Osteoblast (primary cell): ENCODE measurements around the gene WASF2. TPM values are rescaled to one million over a fixed set of nuclear protein-coding genes. Genes with fewer than 3 reads are reported as not detected.
"Not testable (repeated sequence)": the region's sequence is repeated elsewhere in the genome, so short reads cannot be mapped to it uniquely, and the experiment has no call there.

Experiments
- DNase-seq: peaks from one replicate; pipeline ENCODE4 v3.0.0; 2011; ENCODE audit warnings: low spot score, mixed read lengths; ENCODE audit not compliant: insufficient read length; ENCODE audit errors: missing footprints
- H2AFZ ChIP-seq: 2 replicates; pipeline ENCODE4 v1.6.0; 2011; ENCODE audit warnings: mild to moderate bottlenecking, low read length
- H3K27ac ChIP-seq: 2 replicates; pipeline ENCODE4 v1.5.1; 2011; ENCODE audit warnings: mild to moderate bottlenecking, low read depth, low read length, moderate library complexity
- H3K27me3 ChIP-seq: 2 replicates; pipeline ENCODE4 v1.6.0; 2012; ENCODE audit warnings: mild to moderate bottlenecking, control low read depth, inconsistent platforms, low read length, moderate library complexity; ENCODE audit not compliant: insufficient read depth
- H3K36me3 ChIP-seq: 2 replicates; pipeline ENCODE4 v1.5.1; 2011; ENCODE audit warnings: mild to moderate bottlenecking, low read length, control low read depth, moderate library complexity; ENCODE audit not compliant: insufficient read depth
- H3K4me1 ChIP-seq: 2 replicates; pipeline ENCODE4 v1.5.1; 2011; ENCODE audit warnings: mild to moderate bottlenecking, low read length, control low read depth, moderate library complexity; ENCODE audit not compliant: insufficient read depth
- H3K4me2 ChIP-seq: 2 replicates; pipeline ENCODE4 v1.6.0; 2011; ENCODE audit warnings: mild to moderate bottlenecking, low read length; ENCODE audit not compliant: insufficient read depth
- H3K4me3 ChIP-seq: fragments of 200-600 bp; sonication (generic); 3 replicates; pipeline ENCODE4 v1.5.1; 2012; ENCODE audit warnings: mild to moderate bottlenecking, low read length, inconsistent platforms; ENCODE audit not compliant: insufficient read depth
- H3K79me2 ChIP-seq: 2 replicates; pipeline ENCODE4 v1.6.0; 2012; ENCODE audit warnings: mild to moderate bottlenecking, low read length, control low read depth, inconsistent platforms; ENCODE audit not compliant: insufficient read depth
- H3K9me3 ChIP-seq: 2 replicates; pipeline ENCODE4 v1.5.1; 2011; ENCODE audit warnings: low read depth, low read length, control low read depth
- H4K20me1 ChIP-seq: 2 replicates; pipeline ENCODE4 v1.6.0; 2012; ENCODE audit warnings: mild to moderate bottlenecking, low read length, control low read depth; ENCODE audit not compliant: insufficient read depth
- CTCF ChIP-seq: IDR thresholded peaks from 2 replicates; pipeline ENCODE4 v1.5.1; 2011; ENCODE audit warnings: mild to moderate bottlenecking, low read depth, low read length, moderate library complexity; ENCODE audit errors: extremely low read depth
- total RNA-seq: library from RNA; depleted of rRNA; stranded (reverse); fragments of >200 nt; gene quantifications from 2 replicates; pipeline ENCODE4 v1.2.3, GENCODE V29; 2012

Gene WASF2
- 24.5 and 24.6 TPM in 2 replicates for total RNA-seq

DNA sequence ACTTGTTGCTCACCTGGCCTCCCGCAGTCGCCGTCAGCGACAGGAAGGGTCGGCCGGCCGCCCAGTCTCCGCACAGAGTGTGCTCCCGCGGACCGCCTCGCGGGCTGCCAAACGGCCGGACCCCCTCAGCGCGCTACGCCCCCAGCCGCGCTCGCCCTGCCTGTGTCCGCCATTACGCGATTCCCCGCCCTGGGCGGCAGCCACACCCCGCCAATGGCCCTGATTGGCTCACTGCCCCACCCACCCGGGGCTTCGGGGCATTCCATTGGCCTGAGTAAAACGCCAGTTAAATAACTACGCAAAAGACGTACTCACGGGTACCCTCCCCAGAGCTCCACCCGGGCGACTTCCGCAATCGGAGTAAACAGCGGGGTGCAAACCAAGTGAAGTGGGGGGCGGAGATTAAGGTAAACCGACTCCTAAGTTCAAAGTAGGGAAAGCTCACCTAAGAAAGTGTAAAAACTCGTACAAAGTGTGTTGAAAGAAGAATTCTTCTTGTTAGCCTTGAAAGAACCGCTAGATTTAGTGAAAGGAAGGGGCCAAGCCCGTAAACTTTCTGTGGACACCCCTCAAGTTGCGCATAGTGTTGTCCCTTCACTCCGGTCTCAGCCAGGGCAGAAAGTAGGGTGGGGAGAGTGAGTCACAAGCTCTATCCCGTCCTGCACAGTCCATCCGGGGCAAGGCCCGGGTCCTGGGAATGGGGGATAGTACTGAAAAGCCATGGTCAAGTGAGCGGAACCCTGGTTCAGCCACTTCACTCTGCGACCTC, at the start of gene WASF2:
TSS of gene WASF2 (minus strand) at position 195 of the 769 bp plus-strand sequence. CDS start 61,277 bp downstream, outside the sequence.
- Histone ChIP-seq H2AFZ (peak within 1 kb of the TSS; percentile 89), H3K27ac (peak within 1 kb of the TSS; percentile 87), H4K20me1 (peaks cover 20% of the 10 kb centered on the region), H3K4me3 (peak within 1 kb of the TSS; percentile 99), H3K36me3 (no peaks in the 10 kb centered on the region), H3K79me2 (peaks cover 41% of the 10 kb centered on the region), H3K9me3 (no peaks in the 10 kb centered on the region), H3K4me2 (peak within 1 kb of the TSS; percentile 94), H3K27me3 (no peaks in the 10 kb centered on the region), H3K4me1 (peaks cover 26% of the 10 kb centered on the region)
- DNase-seq: peak; percentile 97
- no peak for TF ChIP-seq CTCF

DNA sequence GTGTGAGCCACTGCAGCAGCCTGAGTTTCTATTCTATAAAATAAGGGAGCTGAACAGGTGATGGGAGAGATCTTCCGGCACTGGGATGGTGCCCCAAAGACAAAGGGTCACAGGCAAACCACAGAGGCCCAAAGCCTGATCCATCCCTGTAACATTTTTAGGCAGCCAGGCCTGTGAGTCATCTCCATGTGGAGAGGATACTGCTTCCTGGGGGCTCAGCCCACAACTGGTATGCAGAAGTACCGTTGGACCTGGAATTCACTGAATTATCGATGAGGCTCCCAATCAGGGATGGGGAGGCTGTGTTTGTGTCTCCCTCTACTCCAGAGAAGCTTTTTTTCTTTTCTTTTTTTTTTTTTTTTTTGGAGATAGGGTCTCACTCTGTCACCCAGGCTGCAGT, 48.8 kb upstream of the WASF2 start:
- Histone ChIP-seq H3K27ac (peak overlapping the region; percentile 94), H3K27me3 (no peaks in the 10 kb centered on the region), H3K9me3 (no peaks in the 10 kb centered on the region), H3K4me2 (peak overlapping the region; percentile 20), H2AFZ (no peak overlapping the region), H3K36me3 (peaks cover 9% of the 10 kb centered on the region), H3K4me1 (peaks cover 61% of the 10 kb centered on the region), H3K79me2 (peaks cover 50% of the 10 kb centered on the region), H4K20me1 (peaks cover 7% of the 10 kb centered on the region), H3K4me3 (no peak overlapping the region)
- TF ChIP-seq CTCF: no peak
- peak; percentile 91 for DNase-seq

DNA sequence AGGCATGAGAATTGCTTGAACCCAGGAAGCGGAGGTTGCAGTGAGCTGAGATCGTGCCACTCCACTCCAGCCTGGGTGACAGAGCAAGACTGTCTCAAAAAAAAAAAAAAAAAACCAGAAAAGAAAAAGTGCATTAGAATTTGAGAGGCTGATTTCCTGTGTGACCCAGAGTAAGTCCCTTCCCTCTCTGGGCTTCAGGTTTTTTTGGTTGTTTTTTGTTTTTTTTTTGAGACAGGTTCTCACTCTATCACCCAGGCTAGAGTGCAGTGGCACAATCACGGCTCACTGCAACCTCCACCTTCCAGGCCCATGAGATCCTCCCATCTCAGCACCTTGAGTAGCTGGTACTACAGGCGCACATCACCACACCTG, 48.3 kb upstream of the WASF2 start:
- peak overlapping the region; percentile 94 for H3K27ac ChIP-seq

GRCh38 chr1:27536767-27537166, 46.8 kb upstream of the WASF2 start:
- TF ChIP-seq CTCF: no peak
- H3K4me1 ChIP-seq: peaks cover 46% of the 10 kb centered on the region
- DNase-seq: peak; percentile 97
- peak overlapping the region; percentile 94 for H3K27ac ChIP-seq
- H4K20me1 ChIP-seq: peaks cover 7% of the 10 kb centered on the region
- peak overlapping the region; percentile 28 for H3K4me2 ChIP-seq
- no peaks in the 10 kb centered on the region for H3K27me3 ChIP-seq
- peak overlapping the region; percentile 4 for H3K4me3 ChIP-seq
- H3K79me2 ChIP-seq: peaks cover 33% of the 10 kb centered on the region
- peaks cover 22% of the 10 kb centered on the region for H3K36me3 ChIP-seq
- no peaks in the 10 kb centered on the region for H3K9me3 ChIP-seq
- no peak overlapping the region for H2AFZ ChIP-seq

More for the DNA sequence above, 48.3 kb upstream of the WASF2 start:
- Histone ChIP-seq H3K36me3 (peaks cover 14% of the 10 kb centered on the region), H3K4me1 (peaks cover 61% of the 10 kb centered on the region), H3K4me2 (peak overlapping the region; percentile 20), H3K79me2 (peaks cover 46% of the 10 kb centered on the region)
- H3K27me3 ChIP-seq, H4K20me1 ChIP-seq, H3K4me3 ChIP-seq, H3K9me3 ChIP-seq, H2AFZ ChIP-seq, DNase-seq: not testable (repeated sequence)
